RWPE2 (cell line): ENCODE data around the gene FAM222A.
A peak's percentile ranks its signal among the peaks of the same experiment; 100 is the strongest.

Experiments
- ATAC-seq: fragments of 200-7000 bp; cut with Tn5 transposase; 3 replicates; pipeline ENCODE4 v1.9.1; 2021; ENCODE audit warnings: low read depth
- DNase-seq: peaks from one replicate; pipeline ENCODE4 v3.0.0-alpha.2; 2020; ENCODE audit warnings: low spot score
- H3K27ac ChIP-seq: fragments of 450-650 bp; 2 replicates; pipeline ENCODE4 v1.5.1; 2017; ENCODE audit warnings: mild to moderate bottlenecking; ENCODE audit not compliant: poor library complexity, severe bottlenecking
- H3K27me3 ChIP-seq: fragments of 250-450 bp; sonication (Bioruptor Pico); 2 replicates; pipeline ENCODE4 v1.5.1; 2021; ENCODE audit warnings: mild to moderate bottlenecking, moderate library complexity; ENCODE audit not compliant: insufficient read depth, poor library complexity, severe bottlenecking
- H3K36me3 ChIP-seq: fragments of 250-450 bp; sonication (Bioruptor Pico); 2 replicates; pipeline ENCODE4 v1.5.1; 2020; ENCODE audit warnings: low read depth, mild to moderate bottlenecking, moderate library complexity
- H3K4me1 ChIP-seq: fragments of 250-450 bp; sonication (Bioruptor Pico); 2 replicates; pipeline ENCODE4 v1.5.1; 2021; ENCODE audit warnings: mild to moderate bottlenecking, moderate library complexity; ENCODE audit not compliant: insufficient read depth, poor library complexity, severe bottlenecking
- H3K4me3 ChIP-seq: fragments of 250-450 bp; sonication (Bioruptor Pico); 2 replicates; pipeline ENCODE4 v1.5.1; 2021; ENCODE audit warnings: mild to moderate bottlenecking, moderate library complexity; ENCODE audit not compliant: severe bottlenecking
- H3K9me3 ChIP-seq: fragments of 250-450 bp; sonication (Bioruptor Pico); 2 replicates; pipeline ENCODE4 v1.5.1; 2021; ENCODE audit warnings: mild to moderate bottlenecking, moderate library complexity; ENCODE audit not compliant: severe bottlenecking
- CTCF ChIP-seq: fragments of 450-650 bp; IDR thresholded peaks from one replicate; pipeline ENCODE4 v1.5.1; 2017; ENCODE audit warnings: mild to moderate bottlenecking, moderate library complexity; ENCODE audit not compliant: poor library complexity, severe bottlenecking

The FAM222A gene

DNA sequence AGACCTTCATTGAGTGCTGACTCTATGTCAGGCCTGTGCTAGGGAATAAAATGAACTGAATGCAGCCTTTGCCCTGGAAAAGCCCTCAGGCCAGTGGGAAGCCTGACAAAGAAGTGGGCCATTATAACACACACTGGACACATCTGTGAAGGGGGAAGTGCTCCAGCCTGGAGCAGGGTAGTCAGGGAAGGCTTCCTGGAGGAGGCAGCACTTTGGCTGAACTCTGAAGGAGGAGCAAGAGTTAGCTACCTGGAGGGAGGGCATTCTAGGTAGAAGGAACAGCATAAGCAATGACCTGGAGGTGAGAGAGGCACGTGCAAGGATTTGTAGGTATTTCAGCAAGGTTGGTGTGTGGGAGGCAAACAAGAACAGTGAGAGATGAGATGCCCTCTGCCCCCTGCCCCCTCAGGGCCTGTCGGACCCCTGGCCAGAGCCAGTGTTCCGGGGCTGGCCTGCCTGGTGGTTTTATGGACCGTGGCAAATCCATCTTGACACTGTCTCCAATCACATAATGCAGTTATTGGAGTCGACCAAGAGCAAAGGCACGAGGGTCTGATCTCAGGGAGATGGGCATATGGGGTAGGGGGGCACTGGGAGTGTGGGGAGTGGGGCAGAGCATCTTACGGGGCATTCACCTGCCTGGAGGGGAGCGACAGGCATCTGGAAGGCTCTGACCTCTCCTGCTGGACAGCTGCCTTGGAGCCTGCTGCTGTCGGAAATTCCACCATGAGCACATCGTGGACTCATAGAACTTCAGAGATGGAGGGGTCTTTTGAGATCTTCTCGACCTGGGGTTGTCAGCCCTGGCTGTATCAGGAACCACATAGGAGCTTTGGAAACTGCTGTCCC, 2.7 kb upstream of the FAM222A start:
- DNase-seq (no peak), ATAC-seq (peak; percentile 15; the same call in 2 of the 3 replicates)
- TF ChIP-seq CTCF = no peak
- Histone ChIP-seq H3K36me3 (no peaks in the 10 kb centered on the region), H3K9me3 (no peaks in the 10 kb centered on the region), H3K27ac (no peak overlapping the region), H3K4me1 (no peaks in the 10 kb centered on the region), H3K27me3 (peaks cover 10% of the 10 kb centered on the region), H3K4me3 (no peak overlapping the region)

DNA sequence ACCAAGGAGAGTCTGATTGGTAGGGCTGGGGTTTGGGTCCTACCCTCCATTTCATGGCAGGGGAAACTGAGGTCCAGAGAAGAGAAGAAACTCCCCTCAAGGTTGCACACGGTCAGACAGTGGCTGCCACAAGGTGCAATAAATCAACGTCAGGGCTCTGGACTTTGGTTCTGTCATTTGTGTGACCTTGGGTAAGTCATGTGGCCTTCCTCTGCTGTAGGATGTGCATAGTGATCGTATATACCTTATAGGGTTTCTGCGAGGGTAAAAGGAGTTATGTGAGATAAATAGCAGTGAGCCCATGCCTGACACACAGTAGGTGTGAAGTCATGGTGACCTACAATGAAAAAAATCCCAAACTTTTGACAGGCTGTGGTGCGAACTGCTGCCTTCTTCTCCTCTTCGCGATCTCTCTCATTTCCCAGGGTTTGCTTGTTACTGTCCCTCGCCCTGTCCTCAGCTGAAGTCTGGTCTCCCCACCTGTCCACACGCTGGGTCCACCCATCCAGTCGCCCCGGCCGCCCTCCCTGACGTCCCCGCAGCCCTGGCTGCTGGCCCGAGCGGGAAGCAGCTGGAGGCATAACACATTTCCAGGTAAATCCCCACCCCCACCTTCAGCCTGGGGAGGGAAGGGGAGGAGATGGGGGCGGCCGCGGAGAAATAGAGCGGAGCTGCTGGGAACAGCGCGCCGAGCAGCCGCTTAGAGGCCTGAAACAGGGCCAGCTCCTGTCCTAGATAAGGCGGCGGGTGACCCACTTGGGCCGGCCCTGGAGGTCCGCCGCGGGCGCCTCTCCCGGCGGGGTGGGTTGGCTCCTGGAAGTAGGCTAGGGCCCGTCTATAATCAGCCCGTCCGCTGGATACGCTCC, 1.8 kb upstream of the FAM222A start:
- H3K27ac ChIP-seq = no peak overlapping the region
- ATAC-seq (no peak), DNase-seq (no peak)
- H3K9me3 ChIP-seq = no peaks in the 10 kb centered on the region
- H3K36me3 ChIP-seq = no peaks in the 10 kb centered on the region
- H3K4me1 ChIP-seq = no peaks in the 10 kb centered on the region
- no peak overlapping the region for H3K4me3 ChIP-seq
- no peak for TF ChIP-seq CTCF
- H3K27me3 ChIP-seq = peaks cover 10% of the 10 kb centered on the region

GRCh38 chr12:109714141-109714912, 702 bp downstream of the FAM222A start:
- Histone ChIP-seq H3K4me3 (peak overlapping the region; percentile 47), H3K36me3 (no peaks in the 10 kb centered on the region), H3K4me1 (no peaks in the 10 kb centered on the region), H3K27me3 (peaks cover 24% of the 10 kb centered on the region), H3K27ac (no peak overlapping the region), H3K9me3 (no peaks in the 10 kb centered on the region)
- peak; percentile 49 for TF ChIP-seq CTCF
- DNase-seq = no peak
- ATAC-seq = peak; percentile 10; the same call in 1 of the 3 replicates

GRCh38 chr12:109714913-109715244, 1.3 kb downstream of the FAM222A start:
- Histone ChIP-seq H3K36me3 (no peaks in the 10 kb centered on the region), H3K9me3 (no peaks in the 10 kb centered on the region), H3K4me3 (peak overlapping the region; percentile 47), H3K4me1 (no peaks in the 10 kb centered on the region), H3K27ac (no peak overlapping the region), H3K27me3 (peaks cover 24% of the 10 kb centered on the region)
- DNase-seq (no peak), ATAC-seq (no peak)
- TF ChIP-seq CTCF = no peak
